Left kidney (tissue), 2 donors: Measurements from ENCODE around the gene CMTR1. TPM values are rescaled to one million over a fixed set of nuclear protein-coding genes. Genes with fewer than 3 reads are reported as not detected.

Source experiments
- DNase-seq: peaks from one replicate; pipeline ENCODE4 v3.0.0-alpha.2; 2013
- polyA plus RNA-seq: library from polyadenylated mRNA; unstranded; fragments of 120-200 nt; gene quantifications from one replicate; pipeline ENCODE4 v1.2.1, GENCODE V29; 2013; ENCODE audit not compliant: insufficient read length

Gene CMTR1
- polyA plus RNA-seq, 1 donor, result 53.8 TPM

DNA sequence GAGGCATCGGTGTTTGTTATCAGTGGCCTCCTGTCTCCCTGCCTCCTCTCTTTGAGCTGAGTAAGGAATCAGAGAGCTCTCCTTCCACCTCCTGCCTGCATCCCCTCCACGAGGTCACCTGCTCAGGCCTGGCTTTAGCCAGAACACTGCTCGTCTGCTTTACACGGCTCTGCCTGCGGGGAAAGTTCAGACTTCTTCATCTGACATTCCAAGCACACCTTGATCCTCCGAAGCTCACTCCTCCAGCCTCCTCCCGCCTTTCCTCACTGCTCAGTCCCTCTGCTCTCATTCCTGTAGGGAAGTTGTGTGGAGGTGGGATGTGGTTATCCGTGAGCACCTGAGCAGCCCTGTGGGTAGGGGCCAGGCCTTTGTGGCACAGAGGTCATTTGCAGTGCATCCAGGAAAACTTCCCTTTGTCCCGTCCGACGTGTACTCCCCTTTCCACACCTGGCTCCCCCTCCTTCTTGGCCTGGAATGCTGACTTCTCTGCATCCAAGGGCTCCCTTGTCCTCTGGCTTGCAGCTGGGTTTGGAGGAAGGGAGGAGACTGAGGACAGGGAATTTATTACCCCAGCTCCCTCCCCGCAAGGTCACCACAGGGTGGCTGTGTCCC is 79.5 kb downstream of the CMTR1 start:
- no peak for DNase-seq

- no peak for DNase-seq
Measured at GRCh38 chr6:37513155-37513554, 80.1 kb downstream of the CMTR1 start.

DNA sequence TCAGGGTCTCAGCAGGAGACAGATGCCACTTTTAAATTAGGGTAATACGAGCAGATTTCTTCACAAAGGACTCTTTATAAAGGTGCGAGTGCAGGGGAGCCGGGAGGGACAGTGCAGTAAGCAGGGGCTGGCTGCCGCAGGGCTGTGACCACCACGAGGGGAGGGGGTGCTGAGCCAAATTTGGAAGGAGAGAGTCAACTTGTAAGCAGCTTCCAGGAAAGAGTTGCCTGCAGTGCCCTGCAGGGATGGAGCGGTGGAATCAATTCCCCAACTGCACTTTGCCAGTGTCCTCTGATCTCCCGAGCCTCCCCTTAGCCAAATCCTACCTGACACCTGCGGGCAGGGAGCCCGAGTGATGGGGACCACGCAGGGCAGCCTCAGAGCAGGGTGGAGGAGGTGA is 80.6 kb downstream of the CMTR1 start:
- no peak for DNase-seq

DNA sequence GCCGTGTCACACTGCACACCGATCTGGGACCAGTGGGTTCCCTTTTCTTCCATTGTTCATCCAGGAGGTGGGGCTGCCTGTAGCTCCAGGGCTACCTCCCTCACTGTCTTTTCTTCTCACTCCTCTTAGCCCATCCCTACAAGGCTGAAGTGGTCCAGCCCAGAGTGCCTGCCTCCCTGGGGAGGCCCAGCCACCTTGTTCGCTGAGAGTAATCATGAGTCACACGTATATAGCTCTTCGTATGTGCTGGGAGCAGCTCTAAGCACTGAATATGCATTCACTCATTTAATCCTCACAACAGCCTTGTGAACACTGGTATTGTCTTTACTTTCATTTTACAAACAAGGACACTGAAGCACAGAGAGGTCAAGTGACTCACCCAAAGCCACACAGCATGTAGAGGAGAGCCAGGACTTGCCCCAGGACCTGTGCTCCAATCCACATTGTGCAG is 81.3 kb downstream of the CMTR1 start:
- no peak for DNase-seq

GRCh38 chr6:37514837-37515236 is 81.8 kb downstream of the CMTR1 start:
- DNase-seq, result no peak

- DNase-seq, result no peak
Measured at GRCh38 chr6:37515712-37516075, 82.7 kb downstream of the CMTR1 start.

DNA sequence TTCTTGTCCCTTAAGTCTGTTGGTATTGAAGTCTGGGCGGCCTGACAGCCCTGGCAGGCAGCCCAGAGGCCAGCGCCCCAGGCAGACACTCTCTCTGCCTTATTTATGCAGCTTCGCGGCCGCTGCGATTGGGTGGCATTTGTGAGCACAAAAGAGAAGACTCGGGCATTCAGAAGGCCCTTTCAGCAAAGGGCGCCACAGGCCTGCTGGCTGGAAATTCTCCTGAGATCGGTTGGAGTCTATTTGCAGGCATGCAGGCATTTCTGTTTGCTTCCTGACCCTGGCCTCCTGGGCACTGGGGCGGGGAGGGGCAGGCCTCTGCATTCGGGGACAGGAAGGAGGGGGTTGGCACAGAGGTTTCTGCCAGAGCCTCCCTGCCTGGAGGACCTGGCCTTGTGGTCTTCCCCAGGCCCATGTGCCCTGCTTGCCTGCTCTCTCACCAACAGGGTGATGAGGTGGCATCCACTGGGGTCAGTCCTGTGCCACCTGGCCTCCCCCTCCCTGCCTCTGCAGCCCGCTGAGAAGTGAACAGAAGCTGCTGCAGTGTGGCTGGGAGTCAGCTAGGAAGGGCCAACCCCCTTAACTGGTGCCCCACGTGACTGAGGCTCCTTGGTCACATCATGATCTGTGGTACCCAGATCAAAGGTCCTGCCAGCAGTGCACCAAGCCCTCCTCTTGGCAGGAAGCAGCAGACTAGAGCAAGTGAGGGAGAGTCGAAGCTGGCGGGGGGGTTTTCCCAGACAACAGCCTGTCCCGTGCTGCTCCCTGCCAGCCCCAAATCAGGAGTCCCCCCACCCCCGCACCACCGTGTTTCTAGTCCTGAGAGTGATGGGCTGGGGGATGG is 83.3 kb downstream of the CMTR1 start:
- no peak for DNase-seq

GRCh38 chr6:37516920-37517405 is 83.9 kb downstream of the CMTR1 start:
- DNase-seq, result no peak

GRCh38 chr6:37517411-37517812 is 84.4 kb downstream of the CMTR1 start:
- no peak for DNase-seq

DNA sequence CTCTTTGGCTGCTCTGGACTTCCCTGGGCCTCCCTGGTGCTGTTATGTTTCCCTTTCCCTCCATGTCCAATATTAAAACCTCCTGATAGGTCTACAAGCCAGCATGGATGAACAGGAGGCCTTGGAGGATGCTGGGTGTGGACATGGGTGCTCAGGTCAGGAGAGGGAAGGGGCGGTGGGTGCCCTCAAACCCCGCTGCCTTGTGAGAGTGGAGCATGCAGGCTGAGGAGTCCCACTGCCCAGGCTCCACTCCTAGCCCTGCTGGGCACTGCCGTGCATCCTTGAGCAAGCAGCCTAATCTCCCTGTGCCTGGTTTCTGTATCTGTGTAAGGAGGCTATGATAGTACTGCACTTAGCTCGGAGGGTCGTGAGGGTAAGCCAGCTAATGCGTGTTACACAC is 85.1 kb downstream of the CMTR1 start:
- no peak for DNase-seq

DNA sequence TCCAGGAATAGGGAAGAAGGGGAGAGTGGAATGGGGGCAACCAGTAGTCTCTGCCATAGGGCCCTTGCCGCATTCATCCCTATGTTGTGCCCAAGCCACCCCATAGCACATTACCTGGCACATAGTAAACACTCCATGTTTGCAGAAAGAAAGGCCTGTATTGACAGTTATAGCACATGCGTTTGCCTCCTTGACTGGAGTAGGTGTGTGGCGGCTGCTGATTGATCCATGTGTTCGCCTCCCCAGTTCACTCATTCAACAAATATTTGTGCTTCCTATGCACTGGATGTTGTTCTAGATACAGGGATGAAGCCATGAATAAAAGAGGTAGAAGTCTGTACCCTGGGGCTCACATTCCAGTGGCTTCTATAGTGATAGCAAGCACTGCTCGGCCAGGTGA is 86.4 kb downstream of the CMTR1 start:
- no peak for DNase-seq

DNA sequence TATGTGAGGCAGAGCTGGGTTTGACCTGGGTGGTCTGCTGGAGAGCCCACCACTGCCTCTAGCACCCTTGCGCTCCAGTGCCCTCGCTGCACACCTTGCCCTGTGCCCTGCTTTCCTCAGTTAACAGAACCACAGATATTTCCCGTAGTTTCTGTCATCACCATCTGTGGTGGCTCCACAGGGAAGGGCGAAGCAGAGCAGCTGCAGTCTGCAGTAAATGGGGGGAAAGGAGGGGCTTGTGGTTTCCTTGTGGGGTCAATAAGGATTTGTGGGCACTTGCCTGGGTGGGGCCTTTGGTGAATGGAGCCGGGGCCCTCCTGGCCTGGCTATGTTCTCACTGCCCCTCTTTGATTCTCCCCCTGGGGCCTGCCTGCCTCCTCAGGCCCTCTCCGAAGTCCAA is 87.9 kb downstream of the CMTR1 start:
- DNase-seq, result no peak

- DNase-seq, result no peak
Measured at GRCh38 chr6:37521674-37522073, 88.7 kb downstream of the CMTR1 start.

- DNase-seq, result no peak
Measured at GRCh38 chr6:37522836-37523235, 89.8 kb downstream of the CMTR1 start.

GRCh38 chr6:37523412-37523811 is 90.4 kb downstream of the CMTR1 start:
- DNase-seq, result no peak

GRCh38 chr6:37524025-37524969 is 91.3 kb downstream of the CMTR1 start:
- DNase-seq, result no peak

GRCh38 chr6:37524970-37525318 is 91.9 kb downstream of the CMTR1 start:
- DNase-seq, result no peak

DNA sequence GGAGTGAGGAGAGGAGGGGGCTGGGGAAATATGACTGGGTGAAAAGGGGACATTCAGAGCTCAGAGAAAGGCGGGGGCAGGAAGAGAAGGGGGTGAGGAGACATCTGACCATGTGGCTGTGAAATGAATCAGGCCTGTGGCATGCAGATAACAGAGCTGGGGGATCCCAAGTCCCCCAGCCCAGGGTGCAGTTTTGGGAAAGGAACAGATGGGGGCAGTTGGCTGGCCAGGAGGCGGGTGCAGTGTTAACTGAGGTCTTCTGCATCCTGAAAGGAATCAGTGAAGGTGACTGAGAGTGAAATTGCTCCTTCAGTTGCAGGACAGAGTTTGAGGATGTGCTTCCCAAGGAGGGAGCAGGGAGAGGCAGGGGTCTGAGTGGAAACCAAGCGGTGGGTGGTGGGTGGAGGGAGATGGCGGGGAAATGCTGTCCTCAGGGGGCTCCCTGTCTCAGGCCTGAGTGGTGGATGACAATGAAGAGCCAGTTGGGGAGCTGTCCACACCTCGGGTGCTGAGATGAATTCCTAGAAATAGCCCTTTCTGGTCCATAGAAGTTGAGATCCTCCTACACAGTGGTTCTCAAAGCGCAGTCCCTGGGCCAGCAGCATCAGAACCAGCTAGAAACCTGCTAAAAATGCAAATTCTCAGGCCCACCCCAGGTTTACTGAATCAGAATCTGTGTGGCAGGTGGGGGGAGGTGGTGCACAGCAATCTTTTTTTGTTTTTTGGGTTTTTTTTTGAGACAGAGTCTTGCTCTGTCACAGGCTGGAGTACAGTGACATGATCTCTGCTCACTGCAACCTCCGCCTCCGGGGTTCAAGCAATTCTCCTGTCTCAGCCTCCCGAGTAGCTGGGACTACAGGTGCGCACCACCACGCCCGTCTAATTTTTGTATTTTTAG is 92.7 kb downstream of the CMTR1 start:
- peak; percentile 63 for DNase-seq

DNA sequence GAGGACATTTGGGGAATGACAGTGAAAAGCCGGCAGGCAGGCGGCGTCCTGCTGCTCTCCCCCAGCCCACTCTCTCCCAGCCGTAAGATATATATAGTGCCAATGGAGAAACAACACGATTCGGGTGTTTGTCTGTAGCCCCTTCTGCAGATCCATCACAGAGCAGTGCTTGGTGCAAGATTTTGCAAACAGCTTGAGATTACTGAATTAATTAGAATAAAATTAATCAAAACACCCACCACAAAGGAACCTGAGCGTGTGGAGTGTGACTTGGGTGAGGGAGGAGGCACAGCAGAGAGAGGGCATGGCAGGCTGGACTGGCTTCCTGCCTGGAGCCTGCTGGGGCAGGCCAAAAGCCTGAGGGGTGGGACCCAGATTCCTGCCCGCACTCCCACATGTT is 95.5 kb downstream of the CMTR1 start:
- no peak for DNase-seq

DNA sequence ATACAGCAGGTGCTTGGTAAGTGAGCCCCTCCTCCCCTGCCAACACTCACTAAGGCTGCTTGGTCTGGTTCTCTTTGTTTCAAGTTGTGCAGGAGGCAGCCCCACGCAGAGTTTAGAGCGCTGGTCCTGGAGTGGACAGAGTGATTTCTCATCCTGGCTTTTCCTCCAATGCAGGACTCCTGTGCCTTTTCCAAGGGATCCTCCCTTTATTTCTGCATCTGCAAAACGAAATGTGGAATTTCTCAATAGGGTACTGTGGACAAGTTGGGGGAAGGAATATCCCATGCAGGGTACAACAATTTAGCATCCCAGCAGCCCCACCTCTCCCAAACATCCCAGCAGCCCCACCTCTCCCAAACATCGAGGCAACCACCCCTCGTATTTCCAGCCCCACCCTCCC is 97.3 kb downstream of the CMTR1 start:
- no peak for DNase-seq

DNA sequence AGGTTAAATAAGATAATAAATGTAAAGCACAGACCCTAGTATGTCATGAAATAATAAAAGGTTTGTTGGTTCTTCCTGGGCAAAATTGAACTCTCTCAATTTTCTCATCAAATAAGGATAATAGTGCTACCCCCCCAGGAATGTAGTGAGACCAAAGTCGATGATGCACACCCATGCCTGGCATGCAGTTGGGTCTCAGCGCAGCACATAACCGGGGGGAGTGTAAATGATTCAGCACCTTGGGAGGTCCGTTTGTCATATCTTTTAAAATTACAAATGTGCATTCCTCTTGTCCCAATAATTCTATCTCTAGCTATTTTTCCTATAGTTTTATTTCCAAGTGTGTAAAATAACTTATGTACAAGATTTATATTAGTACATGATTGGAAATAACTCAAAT is 98.0 kb downstream of the CMTR1 start:
- DNase-seq, result no peak
